Measurements from ENCODE around the gene ELOVL2.

GRCh38 chr6:10979603-10980002 lies 64.5 kb downstream of the ELOVL2 start:
- TF ChIP-seq CTCF (conservative IDR thresholded peaks at IDR 0.05 in 1 of 2, IDR thresholded peaks at IDR 0.05 in 1 of 2; ENCODE audit: extremely low read depth in 1 of 2, insufficient read depth in 1 of 2, low read depth in 1 of 2, low read length in 2 of 2) (no peak), EZH2 (IDR thresholded peaks at IDR 0.05; ENCODE audit: borderline replicate concordance, low read length) (no peak)

Measured in mammary epithelial cell (primary cell).